T-helper 2 cell treated with Interferon-gamma antibody and Interleukin-4, amounts not matched to agents 100 ng/mL and 5 ng/mL, for 36 hours (primary cell): ENCODE data around the gene FAM78A. TPM values are rescaled to one million over a fixed set of nuclear protein-coding genes. Genes with fewer than 3 reads are reported as not detected.

Experiments
- intact Hi-C: fragments of 100-400 bp; cut with micrococcal nuclease; formaldehyde crosslinking; loops from one replicate; pipeline ENCODE4 v1.15.1; 2023
- total RNA-seq: library from RNA; stranded (reverse); gene quantifications from 2 replicates; pipeline ENCODE4 v1.2.3, GENCODE V29; 2022

FAM78A gene, protein sequence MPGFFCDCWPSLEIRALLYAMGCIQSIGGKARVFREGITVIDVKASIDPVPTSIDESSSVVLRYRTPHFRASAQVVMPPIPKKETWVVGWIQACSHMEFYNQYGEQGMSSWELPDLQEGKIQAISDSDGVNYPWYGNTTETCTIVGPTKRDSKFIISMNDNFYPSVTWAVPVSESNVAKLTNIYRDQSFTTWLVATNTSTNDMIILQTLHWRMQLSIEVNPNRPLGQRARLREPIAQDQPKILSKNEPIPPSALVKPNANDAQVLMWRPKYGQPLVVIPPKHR
- total RNA-seq = 99.3 and 101 TPM in 2 replicates

DNA sequence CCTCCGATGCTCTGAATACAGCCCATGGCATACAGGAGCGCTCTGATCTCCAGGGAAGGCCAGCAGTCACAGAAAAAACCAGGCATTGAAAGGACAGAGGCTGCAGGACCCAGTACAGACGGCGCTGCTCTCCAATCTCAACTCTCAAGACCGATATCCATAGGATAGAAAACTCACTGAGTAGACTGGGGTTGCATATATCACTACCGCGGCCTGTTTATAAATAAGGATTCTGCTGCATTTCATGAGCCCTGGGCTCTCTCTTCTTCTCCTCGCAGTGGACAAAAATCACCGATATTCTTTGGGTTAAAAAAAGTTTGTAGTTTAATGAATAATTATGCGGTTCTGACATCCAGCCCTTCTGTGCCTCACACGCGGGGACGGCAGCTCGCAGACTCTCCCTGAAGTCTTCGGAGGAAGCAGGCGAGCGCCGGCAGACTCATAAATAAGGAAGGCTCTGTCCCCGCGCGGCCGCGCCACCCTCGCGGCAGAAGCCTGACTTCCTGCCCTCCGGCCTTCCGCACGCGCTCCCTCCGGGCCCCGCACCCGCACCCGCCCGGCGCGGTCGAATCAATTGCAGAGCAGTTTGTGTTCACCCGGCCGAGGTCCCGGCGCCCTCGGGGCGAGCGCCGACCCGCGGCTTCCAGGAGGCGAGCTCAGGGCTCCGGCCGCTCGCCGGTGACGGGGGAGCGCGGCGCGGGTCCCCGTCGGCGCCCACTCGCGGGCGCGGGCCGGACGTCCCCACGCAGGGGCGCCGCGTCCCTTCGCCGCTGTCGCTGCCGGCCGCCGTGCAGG, at the start of gene FAM78A:
Gene FAM78A (minus strand): TSS at position 417 of the 795 bp plus-strand sequence. CDS start 331 bp downstream, at position 86.
- intact Hi-C loops = loop anchor here (5.0 to 10.0 kb wide), 4 partner anchors 59 to 1079 kb away; partner anchors contain the start of genes POMT1 and SETX

DNA sequence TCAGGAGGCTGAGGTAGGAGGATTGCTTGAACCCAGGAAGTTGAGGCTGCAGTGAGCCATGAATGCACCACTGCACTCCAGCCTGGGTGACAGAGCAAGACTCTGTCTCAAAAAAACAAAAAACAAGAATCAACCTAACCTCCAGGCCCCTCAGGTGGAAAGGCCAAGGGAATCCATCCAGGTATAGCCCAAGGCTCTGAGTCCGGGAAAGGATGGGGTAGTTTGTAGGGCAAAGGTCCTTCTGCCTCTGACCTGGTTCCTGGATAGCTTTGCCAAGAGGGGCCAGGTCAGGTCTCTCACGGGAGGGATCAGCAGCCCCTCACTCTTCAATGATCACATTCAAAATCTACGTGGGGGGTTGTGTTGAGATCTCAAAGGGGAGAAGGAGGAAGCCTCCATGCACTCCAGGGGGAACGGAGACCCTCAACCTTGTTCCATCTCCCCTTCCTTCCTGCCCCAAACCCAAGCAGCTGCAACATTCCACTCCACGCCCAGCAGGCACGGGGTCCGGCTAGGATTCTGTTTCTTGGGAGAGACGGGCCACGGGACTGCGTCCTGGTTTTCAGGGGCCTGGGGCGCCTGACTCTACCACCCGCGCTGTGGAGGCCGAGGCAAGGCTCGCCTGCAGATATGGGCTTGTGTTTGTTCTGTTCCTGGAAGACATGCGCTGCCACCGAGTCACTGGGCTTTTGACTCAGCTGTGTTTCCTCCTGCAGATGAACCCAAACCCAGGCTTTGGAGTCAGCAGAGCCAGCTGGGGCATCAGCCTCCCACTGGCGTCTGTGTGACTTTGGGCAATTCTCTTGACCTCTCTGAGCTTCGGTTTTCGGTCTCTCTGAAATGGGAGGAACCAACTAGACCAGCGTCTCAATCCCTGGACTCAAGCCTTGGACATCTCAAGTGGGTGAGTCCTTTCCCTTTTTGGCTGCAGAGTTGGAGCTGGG, 48.7 kb upstream of the FAM78A start:
- intact Hi-C loops = no loop called here

DNA sequence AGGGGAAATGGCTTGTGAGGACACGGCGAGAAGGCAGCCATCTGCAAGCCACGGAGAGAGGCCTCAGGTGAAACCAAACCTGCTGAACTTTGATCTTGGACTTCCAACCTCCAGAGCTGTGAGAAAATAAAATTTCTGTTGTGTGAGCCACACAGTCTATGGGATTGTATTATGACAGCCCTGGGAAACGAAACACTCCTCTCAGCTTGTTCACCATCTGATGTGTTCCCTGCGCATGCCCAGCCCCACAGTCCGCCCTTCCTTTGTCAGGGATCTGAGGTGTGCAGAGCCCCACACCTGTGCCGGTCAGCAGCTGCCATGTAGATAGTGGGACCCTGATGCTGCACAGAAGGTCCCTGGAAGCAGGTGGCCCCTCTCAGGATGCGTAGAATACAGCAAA, 47.3 kb upstream of the FAM78A start:
- intact Hi-C loops = no loop called here

DNA sequence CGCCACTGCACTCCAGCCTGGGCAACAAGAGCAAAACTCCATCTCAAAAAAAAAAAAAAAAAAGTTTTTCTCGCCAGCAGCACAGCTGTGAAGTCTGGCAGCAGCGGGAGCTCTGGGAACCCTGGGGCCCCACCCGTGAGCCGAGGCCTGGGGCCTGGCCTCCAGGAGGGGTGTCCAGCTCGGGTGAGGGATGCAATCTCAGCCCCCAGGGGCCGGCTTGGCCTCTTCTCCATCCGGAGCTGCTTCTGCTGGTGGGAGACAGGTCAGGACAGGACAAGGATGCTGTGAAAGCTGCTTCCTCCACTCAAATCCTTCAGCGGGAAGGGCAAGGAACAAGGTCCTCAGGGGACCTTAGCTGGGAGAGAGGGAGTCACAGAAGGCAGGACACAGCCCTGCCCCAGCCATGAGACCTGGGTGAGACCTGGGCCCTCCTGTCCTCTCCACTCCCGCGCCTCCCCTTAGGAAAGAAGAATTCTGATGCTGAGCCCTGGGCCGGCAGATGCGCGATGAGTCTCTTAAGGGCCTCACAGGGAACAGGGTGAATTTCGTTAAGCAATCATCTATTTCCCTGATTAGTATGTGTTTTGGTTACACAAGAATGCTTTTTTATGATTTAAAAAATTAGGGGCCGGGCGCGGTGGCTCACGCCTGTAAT, 43.8 kb upstream of the FAM78A start:
- intact Hi-C loops = no loop called here

- intact Hi-C loops = no loop called here
Measured at GRCh38 chr9:131319486-131319885, 43.2 kb upstream of the FAM78A start.

DNA sequence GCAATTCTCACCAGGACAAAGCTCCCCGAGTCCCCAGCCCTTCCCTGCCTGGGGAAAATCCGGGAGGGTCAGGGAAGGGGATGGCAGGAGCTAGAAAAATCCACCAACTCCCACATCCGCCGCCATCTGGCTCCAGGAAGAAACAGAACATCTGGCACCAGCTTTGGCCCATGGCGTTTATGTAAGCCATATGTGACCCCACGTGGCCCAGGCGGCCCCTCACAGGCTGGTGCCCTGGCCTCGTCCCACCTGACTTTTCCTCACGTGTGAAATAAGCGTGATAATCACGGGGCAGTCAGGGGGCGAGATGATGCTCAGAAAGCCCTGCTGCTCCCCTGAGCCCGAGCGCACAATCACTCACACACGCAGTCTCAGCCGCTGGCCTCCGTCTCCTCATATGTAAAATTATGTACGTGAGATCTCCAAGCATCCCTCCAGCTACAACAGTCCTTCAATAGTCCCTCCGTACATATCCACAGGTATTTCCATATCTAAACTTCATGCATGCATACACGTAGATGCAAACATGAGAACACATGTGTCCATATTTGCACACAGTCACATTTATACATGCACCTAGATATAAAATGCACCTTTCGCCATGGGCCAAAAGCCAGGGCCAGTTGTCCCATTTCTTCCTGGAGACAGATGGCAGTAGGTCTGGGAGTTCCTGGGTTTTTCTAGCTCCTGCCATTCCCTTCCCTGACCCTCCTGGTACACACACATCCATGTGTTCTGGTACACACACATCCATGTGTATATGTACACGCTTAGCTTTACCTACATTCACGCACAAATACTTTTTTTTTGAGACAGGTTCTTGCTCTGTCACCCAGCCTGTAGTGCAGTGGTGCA, 42.1 kb upstream of the FAM78A start:
- intact Hi-C loops = no loop called here

DNA sequence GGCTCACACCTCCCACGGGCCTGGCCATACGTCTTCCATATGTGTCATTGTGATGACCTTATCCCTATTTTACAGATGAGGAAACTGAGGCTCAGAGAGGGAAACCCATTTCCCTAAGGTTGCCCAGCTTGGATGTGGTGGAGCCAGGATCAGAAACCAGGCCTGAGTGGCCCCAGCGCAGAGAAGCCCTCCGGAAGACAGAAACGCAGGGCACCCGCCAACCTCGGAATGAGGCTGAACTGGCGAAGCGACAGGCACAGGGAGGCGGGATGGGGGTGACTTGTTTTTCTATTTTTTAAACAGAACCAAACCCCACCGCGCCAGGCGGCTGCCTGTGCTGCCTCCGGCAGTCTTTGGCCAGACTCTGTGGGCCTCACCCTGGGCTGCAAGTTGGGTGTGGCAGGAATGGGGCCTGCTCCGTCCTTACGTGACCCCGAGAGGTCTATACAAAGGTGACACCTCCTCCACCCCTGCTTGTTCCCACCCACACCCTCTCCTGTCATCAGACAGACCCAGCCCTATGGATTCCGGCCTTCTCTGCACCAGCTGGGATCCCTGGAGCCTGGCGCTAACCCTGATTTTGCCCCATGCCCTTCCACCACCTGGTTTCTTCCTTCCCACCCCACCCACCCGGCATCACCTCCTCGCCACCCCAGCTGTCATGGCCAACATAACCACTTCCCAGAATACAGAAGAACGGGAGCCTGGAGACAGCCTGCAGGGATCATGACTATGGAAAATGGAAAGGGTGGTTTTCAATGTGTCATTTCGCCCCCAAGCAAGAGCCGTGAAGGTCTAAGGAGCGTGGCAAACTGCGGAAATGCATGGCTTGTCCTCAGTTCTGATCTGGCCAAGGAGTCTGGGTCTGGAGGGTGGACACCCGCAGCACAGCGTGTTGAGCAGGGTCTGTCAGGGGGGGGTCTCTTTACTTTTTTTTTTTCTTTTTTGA, 36.8 kb upstream of the FAM78A start:
- intact Hi-C loops = no loop called here

GRCh38 chr9:131312246-131312645, 35.9 kb upstream of the FAM78A start:
- intact Hi-C loops = no loop called here

DNA sequence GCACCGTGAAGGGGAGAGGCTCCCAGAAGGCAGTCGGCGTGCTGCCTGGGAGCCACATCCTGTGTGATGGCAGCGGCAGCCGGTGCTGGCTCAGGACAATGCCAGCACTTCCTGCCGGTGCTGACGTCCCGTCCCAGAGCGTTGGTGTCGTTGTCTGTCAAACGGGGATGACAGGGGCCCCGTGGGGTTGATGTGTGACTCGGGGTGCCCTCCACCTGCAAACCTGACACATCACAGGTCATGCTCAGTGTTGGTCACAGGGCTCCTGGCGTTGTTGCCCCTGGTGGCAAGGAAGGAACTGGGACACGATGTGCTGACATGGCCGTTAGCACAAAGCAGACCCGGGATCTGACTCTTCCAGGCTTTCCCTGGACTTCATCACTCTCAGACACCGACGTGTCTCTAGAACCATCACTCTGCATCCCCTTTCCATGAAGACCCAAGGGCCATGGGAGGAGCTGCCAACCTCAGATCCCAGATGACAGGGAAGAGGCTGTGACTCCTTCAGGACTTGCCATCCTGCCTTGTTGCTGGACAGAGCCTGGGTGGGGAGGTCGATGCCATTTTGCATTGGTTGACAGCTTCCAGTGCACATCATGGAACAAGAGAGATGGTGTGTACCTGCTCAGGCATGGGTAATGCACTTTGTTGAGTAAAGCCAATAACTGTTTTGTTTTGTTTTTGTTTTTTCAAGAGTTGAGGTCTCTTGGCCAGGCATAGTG, 34.7 kb upstream of the FAM78A start:
- intact Hi-C loops = no loop called here

- intact Hi-C loops = no loop called here
Measured at GRCh38 chr9:131309530-131310276, 33.4 kb upstream of the FAM78A start.

- intact Hi-C loops = no loop called here
Measured at GRCh38 chr9:131308906-131309529, 32.7 kb upstream of the FAM78A start.

DNA sequence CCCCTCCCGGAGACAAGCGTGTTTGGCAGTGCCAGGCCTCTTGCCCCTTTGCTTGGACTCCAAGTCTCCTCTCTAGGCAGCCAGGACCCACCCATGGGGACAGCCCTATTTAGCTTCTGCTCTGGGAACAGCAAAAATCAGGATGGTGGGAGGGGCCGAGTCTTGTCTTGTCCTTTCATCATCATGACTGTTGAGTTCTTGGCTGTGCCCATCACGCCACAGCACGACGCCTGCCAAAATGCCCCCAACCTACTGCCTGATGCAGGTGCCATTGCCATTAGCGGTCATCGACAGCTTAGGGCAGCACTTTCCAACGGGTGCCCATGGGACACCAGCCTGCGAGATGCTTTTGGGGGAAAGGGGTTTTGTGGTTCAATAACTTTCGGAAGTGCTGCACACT, 32.1 kb upstream of the FAM78A start:
- intact Hi-C loops = no loop called here

DNA sequence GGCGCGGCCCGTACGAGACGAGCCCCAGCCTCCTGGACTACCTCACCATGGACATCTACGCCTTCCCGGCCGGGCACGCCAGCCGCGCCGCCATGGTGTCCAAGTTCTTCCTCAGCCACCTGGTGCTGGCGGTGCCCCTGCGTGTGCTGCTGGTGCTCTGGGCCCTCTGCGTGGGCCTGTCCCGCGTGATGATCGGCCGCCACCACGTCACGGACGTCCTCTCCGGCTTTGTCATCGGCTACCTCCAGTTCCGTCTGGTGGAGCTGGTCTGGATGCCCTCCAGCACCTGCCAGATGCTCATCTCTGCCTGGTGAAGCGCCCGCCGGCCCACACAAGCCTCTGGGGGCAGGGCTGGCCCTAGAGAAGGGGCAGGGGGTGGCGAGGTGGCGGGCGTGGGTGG, 31.7 kb upstream of the FAM78A start:
- intact Hi-C loops = no loop called here

DNA sequence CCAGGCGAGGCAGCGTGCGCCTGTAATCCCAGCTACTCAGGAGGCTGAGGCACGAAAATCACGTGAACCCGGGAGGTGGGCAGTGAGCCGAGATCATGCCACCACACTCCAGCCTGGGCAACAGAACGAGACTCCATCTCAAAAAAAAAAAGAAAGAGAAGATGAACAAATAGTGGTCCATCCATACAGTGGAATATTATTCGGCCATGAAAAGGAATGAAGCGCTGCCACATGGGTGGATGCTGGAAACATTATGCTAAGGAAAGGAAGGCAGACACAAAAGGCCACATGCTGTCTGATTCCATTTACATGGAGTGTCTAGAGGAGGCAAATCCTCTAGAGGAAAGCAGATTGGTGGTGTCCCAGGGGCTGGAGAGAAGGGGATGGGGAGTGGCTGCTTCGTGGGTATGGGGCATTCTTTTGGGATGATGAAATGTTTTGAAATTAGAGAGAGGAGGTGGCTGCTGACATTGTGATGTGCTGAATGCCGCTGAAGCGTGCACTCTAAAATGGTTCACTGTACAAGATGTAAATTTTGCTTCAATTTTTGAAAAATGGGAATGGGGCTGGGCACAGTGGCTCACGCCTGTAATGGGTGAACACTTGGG, 30.2 kb upstream of the FAM78A start:
- intact Hi-C loops = no loop called here

GRCh38 chr9:131304676-131305355, 28.5 kb upstream of the FAM78A start:
- intact Hi-C loops = no loop called here
